ENCODE results near the gene CIT. TPM values are rescaled to one million over a fixed set of nuclear protein-coding genes. Genes with fewer than 3 reads are reported as not detected.

Gene CIT
- total RNA-seq, 1 experiment from 2014 or later, result 58.9 TPM

GRCh38 chr12:119676022-119676421, 201.1 kb downstream of the CIT start:
- Histone ChIP-seq H3K9me3 (ENCODE audit: low read length) (no peaks in the 10 kb centered on the region), H3K4me1 (ENCODE audit: insufficient read depth, low read length) (peaks cover 20% of the 10 kb centered on the region), H2AFZ (ENCODE audit: low read length) (no peak overlapping the region), H4K20me1 (ENCODE audit: low read length) (no peaks in the 10 kb centered on the region), H3K4me3 (ENCODE audit: low read length) (no peak overlapping the region), H3K27me3 (ENCODE audit: low read length) (no peaks in the 10 kb centered on the region), H3K4me2 (ENCODE audit: low read length) (no peak overlapping the region), H3K9ac (ENCODE audit: low read length) (no peak overlapping the region), H3K36me3 (ENCODE audit: low read depth, low read length) (peaks cover 82% of the 10 kb centered on the region), H3K79me2 (ENCODE audit: low read length) (peaks cover 9% of the 10 kb centered on the region; the same call in 1 of the 2 replicates), H3K27ac (ENCODE audit: low read length) (no peak overlapping the region), H3K9me2 (replicated peaks; ENCODE audit: low read length) (no peaks in the 10 kb centered on the region), H3F3A (ENCODE audit: low read length, unreplicated experiment) (no peaks in the 10 kb centered on the region)
- ChIA-PET POLR2A (ENCODE audit: unreplicated experiment) (no interaction called here), CTCF (no interaction called here)
- DNase-seq (no peak), ATAC-seq (no peak)
- TF ChIP-seq EZH2 (IDR thresholded peaks at IDR 0.05; ENCODE audit: low read length, unreplicated experiment) (no peak), CTCF (conservative IDR thresholded peaks at IDR 0.05; ENCODE audit: low read depth, low read length) (no peak), EZH2phosphoT487 (IDR thresholded peaks at IDR 0.05; ENCODE audit: borderline replicate concordance, low read length) (no peak)
- no TSS peak for BruUV-seq (replicated peaks)
- intact Hi-C loops (cut with micrococcal nuclease), result no loop called here

GRCh38 chr12:119674560-119674959, 202.6 kb downstream of the CIT start:
- no peaks in the 10 kb centered on the region for H3K27me3 ChIP-seq (ENCODE audit: low read length)
- H3K79me2 ChIP-seq (ENCODE audit: low read length), result peaks cover 24% of the 10 kb centered on the region
- H3K4me3 ChIP-seq (ENCODE audit: low read length), result no peak overlapping the region
- peaks cover 33% of the 10 kb centered on the region for H3K4me1 ChIP-seq (ENCODE audit: insufficient read depth, low read length)
- ChIA-PET CTCF (no interaction called here), POLR2A (ENCODE audit: unreplicated experiment) (no interaction called here)
- TF ChIP-seq EZH2 (IDR thresholded peaks at IDR 0.05; ENCODE audit: low read length, unreplicated experiment) (no peak), CTCF (conservative IDR thresholded peaks at IDR 0.05; ENCODE audit: low read depth, low read length) (no peak), EZH2phosphoT487 (IDR thresholded peaks at IDR 0.05; ENCODE audit: borderline replicate concordance, low read length) (no peak)
- H3K4me2 ChIP-seq (ENCODE audit: low read length), result no peak overlapping the region
- intact Hi-C loops (cut with micrococcal nuclease), result no loop called here
- BruUV-seq (replicated peaks), result no TSS peak
- peak overlapping the region; percentile 29; the same call in 1 of the 2 replicates for H3K9ac ChIP-seq (ENCODE audit: low read length)
- no peak for ATAC-seq
- H3K9me2 ChIP-seq (replicated peaks; ENCODE audit: low read length), result no peaks in the 10 kb centered on the region
- peak overlapping the region; percentile 80 for H3K27ac ChIP-seq (ENCODE audit: low read length)
- no peak overlapping the region for H2AFZ ChIP-seq (ENCODE audit: low read length)
- no peaks in the 10 kb centered on the region for H3K9me3 ChIP-seq (ENCODE audit: low read length)
- H4K20me1 ChIP-seq (ENCODE audit: low read length), result no peaks in the 10 kb centered on the region
- H3F3A ChIP-seq (ENCODE audit: low read length, unreplicated experiment), result no peaks in the 10 kb centered on the region
- peaks cover 67% of the 10 kb centered on the region for H3K36me3 ChIP-seq (ENCODE audit: low read depth, low read length)
- peak; percentile 66 for DNase-seq

GRCh38 chr12:119673634-119674033, 203.5 kb downstream of the CIT start:
- CTCF ChIA-PET, result no interaction called here
- DNase-seq (peak; percentile 64), ATAC-seq (peak; percentile 33)
- intact Hi-C loops (cut with micrococcal nuclease), result no loop called here
- TF ChIP-seq EZH2phosphoT487 (IDR thresholded peaks at IDR 0.05; ENCODE audit: borderline replicate concordance, low read length), result no peak
- TF ChIP-seq CTCF (conservative IDR thresholded peaks at IDR 0.05; ENCODE audit: low read depth, low read length), result no peak
- no peak for TF ChIP-seq EZH2 (IDR thresholded peaks at IDR 0.05; ENCODE audit: low read length, unreplicated experiment)
- Histone ChIP-seq H3K79me2 (ENCODE audit: low read length) (peaks cover 31% of the 10 kb centered on the region), H3K36me3 (ENCODE audit: low read depth, low read length) (peaks cover 58% of the 10 kb centered on the region), H3K4me1 (ENCODE audit: insufficient read depth, low read length) (peaks cover 35% of the 10 kb centered on the region), H3K4me2 (ENCODE audit: low read length) (peak overlapping the region; percentile 10; the same call in 1 of the 2 replicates), H4K20me1 (ENCODE audit: low read length) (no peaks in the 10 kb centered on the region), H3F3A (ENCODE audit: low read length, unreplicated experiment) (no peaks in the 10 kb centered on the region), H3K9me3 (ENCODE audit: low read length) (no peaks in the 10 kb centered on the region), H2AFZ (ENCODE audit: low read length) (no peak overlapping the region), H3K27ac (ENCODE audit: low read length) (peak overlapping the region; percentile 80), H3K9me2 (replicated peaks; ENCODE audit: low read length) (no peaks in the 10 kb centered on the region), H3K9ac (ENCODE audit: low read length) (peak overlapping the region; percentile 29; the same call in 1 of the 2 replicates), H3K4me3 (ENCODE audit: low read length) (no peak overlapping the region), H3K27me3 (ENCODE audit: low read length) (no peaks in the 10 kb centered on the region)
- no TSS peak for BruUV-seq (replicated peaks)
- POLR2A ChIA-PET (ENCODE audit: unreplicated experiment), result no interaction called here
